Activated CD4-positive, CD25-positive, alpha-beta regulatory T cell treated with anti-CD3 and anti-CD28 coated beads, Interleukin-2, amount 50 U/mL, for 24 hours (primary cell): Measurements from ENCODE around the gene MYLK.

Source experiments
- ATAC-seq, 2 donors: fragments of 150-1000 bp; cut with Tn5 transposase; one replicate each; pipeline ENCODE4 v1.10.0; 2021; ENCODE audit warnings: mild to moderate bottlenecking in 1 of 2, moderate library complexity in 1 of 2

The MYLK gene

DNA sequence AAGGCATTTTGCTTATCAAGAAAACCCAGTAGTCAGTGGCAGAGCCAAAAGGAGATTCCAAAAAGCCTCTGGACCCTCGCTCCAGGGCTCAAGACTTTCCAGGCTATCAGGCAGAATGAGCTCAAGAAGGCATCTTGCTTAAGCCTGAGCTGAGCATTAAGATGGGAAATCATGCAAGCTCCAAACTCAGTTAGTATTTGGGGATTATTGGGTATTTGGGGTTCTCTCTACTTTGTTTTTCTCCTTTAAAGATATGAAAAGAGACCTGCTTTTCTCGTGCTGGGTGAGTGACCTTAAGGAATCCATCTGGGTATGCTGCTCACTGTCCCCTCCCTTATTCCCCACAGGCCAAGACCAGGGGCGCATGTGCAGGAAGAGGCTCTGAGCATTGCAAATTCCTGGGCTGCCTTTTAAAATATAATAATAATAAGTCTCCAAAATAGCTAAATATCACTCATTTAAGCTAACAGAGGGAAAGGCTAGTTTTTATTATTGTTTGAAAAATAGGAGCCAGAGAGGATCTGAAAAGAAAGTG is 223.9 kb downstream of the MYLK start:
- no peak for ATAC-seq

GRCh38 chr3:123658852-123659206 is 225.3 kb downstream of the MYLK start:
- ATAC-seq = no peak

DNA sequence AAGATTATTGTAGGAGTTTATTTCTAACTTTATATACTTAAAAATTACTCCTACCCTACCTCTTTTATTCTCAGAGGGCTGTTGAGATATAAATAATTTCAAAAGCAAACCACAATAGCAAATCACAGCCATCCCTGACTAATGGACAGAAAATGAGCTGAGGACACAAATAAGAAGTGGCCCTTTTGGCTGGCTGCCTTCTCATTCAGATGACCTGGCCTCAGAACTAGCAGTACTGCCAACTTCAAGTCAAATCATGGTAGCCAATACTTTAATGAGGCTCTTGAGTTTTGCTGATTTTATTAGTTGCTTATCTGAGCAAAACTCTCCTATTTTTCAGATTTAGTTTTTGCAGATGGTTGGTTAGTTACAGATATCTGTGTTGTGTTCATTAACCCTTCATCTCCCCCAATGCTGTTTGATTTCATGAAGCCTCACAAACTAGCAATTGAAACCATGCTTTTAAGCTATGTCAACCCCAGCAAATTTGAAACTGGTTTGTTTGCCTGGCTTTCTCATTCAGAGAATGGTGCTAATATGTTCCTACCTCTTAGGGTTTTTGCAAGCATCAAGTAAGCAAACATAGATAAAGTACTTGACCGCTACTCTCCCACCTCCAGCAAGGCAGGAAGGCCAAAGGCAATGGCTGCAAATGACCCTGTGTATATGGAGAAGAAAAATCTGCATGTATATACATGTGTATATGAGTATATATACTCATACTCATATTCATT is 225.8 kb downstream of the MYLK start:
- no peak for ATAC-seq

- ATAC-seq = no peak
Measured at GRCh38 chr3:123657568-123657967, 226.6 kb downstream of the MYLK start.

DNA sequence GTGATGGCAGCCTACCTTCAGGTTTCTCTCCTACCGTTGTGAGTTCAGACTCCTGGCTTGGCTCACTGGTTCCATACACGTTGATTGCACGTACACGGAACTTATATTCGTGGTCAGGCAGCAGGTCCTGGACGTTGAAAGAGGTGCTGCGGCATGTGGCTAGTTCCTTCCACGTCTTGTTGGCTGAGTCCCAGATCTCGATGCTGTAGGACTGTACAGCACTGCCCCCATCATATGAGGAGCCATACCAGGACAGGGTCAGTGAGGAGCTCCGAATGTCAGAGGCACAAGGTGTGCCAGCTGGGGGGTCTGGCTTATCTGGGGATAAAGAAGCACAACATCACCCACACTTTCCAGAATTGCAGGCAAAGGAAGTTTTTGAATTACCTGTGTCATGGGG is 227.0 kb downstream of the MYLK start:
- no peak for ATAC-seq

DNA sequence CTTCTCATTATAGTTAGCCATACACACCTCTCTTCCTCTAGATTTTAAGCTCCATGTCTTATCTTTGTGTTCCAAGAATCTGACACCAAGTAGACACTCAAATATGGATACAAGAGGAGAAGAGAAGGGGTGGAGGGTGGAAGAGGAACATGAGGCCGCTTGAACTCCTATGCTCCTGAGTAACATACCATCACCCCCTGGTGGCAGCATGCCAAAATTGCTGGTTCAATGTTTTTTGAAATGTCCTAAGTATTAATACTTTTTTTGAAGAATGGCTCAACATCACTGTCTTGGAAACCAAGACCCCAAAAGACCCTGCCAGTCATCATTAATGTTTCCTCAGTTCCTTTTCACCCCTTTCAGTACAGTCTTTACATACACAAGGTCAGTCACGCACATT is 227.4 kb downstream of the MYLK start:
- no peak for ATAC-seq

GRCh38 chr3:123656274-123656673 is 227.9 kb downstream of the MYLK start:
- no peak for ATAC-seq

GRCh38 chr3:123655400-123655799 is 228.7 kb downstream of the MYLK start:
- no peak for ATAC-seq

GRCh38 chr3:123653221-123653682 is 230.9 kb downstream of the MYLK start:
- ATAC-seq = no peak

- no peak for ATAC-seq
Measured at GRCh38 chr3:123652342-123652984, 231.7 kb downstream of the MYLK start.

- ATAC-seq = no peak
Measured at GRCh38 chr3:123651449-123652341, 232.4 kb downstream of the MYLK start.

DNA sequence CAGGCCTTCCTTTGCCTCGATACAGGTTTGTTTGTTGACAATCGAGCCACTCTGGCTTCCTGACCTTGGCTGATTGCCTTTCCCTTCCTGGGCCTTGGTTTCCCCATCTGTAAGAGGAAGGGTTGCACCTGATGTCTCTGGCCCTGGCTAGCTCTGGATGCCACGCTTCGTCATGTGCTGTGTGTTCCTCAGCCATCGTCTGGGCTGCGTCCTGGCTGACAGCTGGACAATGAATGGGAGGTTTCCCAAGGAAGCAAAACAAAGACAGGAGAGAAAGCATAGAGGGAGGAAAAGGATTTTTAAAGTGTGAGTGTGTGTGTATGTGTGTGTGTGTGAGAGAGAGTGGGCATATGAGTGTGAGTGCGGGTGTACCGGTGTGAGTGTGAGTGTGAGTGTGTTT is 234.0 kb downstream of the MYLK start:
- no peak for ATAC-seq

DNA sequence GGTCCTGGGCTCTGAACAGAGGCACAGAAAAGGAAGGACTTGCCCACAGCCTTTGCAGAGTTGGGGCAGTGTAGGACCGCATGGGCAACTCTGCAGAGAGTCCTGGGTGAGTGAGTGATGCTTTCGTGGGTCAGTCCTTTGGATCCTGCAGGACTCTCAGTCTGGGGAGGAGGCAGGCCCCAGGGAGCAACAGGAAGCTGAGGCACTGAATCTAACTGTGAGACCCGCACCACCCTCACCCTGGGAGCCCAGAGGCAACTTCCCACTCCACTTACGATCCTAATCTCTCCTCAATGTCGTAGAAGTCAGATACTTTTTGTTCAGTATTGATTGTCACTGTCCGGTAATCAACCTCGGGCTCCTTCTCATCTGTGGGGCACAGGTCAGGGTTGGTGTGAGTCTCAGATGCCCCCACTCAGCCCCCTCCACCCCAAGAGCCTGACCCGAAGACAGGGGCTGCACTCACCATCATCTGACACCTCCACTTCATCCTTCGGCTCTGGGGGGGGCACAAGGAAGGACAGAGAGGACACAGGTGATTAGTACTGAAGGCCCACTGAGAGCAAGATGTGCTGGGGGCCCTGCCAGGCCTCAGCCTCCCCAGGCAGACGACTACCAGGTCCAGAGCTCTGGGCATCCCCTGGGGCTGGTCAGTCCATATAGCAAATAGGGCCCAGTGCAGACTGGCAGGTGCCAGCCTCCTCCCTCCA is 235.3 kb downstream of the MYLK start:
- no peak for ATAC-seq

- no peak for ATAC-seq
Measured at GRCh38 chr3:123644358-123644757, 239.8 kb downstream of the MYLK start.

DNA sequence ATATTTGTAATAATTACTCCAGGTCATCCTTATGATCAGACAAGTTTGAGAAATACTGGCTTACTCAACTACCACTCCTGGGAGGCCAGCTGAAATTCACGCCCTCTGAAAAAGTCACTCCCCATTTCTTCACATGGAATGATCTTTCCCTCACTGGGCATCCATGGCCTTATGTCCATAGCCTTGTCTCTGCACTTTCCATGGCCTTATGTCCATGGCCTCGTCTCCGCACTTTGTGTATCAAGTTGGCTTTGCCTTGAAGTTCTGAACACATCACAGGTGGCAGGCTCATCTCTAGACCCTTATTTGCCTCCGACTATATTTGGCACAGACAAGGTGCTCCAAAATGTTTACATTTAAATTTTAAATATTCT is 241.2 kb downstream of the MYLK start:
- no peak for ATAC-seq

GRCh38 chr3:123642182-123642956 is 241.8 kb downstream of the MYLK start:
- peak in 1 of 2 donors; percentile 47 for ATAC-seq

DNA sequence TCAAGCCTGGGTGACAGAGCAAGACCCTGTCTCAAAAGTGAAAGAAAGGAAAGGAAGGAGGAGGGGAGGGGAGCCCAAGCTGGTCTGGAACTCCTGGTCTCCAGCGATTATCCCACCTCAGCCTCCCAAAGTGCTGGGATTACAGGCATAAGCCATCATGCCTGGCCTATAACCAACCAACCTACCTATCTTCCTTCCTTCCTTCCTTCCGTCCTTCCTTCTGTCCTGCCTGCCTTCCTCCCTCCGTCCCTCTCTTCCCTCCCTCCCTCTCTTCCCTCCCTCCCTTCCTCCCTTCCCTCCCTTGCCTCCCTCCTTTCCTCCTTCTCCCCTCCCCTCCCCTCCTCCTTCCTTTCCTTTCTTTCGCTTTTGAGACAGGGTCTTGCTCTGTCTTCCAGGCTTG is 242.6 kb downstream of the MYLK start:
- ATAC-seq = no peak

DNA sequence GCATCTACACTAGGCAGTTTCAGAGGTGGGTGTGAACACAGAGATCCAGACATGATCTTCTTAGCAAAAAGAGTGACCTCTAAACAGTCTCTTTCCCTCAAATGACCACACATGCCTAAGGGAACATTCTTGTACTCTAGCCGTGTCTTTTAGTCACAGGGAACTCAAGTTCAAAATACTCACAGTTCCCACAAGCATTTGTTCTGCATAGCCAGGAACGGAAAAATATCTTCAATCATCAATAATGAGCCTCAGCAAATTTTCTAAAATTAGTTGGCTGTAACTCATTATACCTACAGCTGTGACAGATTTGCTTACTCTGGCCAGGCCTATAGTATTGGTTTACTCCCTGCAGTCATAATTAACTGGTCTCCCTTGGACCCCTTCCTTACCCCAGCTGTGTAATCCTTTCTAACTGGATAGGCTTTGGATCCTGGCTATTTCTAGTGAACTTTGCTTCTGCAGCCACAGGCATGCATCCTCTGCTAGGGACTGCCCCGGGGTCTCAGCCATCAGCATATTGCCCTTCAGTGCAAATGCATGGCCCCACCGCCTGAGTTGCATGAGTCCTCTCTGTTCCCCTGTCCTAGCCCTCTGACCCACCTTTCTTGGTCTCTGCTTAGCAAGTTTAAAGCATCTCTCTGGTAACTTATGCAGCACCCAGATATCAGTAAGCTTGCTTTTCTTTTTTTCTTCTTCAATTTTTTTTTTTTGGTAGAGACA is 243.2 kb downstream of the MYLK start:
- no peak for ATAC-seq

DNA sequence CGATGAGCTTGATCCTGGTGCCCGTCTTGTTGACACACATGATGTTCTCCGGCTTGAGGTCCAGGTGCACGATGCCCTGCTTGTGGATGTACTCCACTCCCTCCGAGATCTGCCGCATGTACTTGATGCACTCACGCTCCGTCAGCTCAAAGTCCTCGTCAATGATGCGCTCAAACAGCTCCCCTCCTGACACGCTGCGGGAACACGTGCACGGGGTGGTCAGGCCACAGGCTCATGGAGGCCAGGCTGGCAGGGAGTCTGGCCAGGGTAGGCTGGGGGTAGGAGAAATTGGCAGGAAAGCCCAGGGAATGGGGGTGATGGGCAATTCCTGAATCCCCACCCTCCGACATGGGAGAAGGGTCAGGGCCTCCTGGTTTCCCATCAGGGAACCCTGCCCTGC is 243.8 kb downstream of the MYLK start:
- no peak for ATAC-seq

DNA sequence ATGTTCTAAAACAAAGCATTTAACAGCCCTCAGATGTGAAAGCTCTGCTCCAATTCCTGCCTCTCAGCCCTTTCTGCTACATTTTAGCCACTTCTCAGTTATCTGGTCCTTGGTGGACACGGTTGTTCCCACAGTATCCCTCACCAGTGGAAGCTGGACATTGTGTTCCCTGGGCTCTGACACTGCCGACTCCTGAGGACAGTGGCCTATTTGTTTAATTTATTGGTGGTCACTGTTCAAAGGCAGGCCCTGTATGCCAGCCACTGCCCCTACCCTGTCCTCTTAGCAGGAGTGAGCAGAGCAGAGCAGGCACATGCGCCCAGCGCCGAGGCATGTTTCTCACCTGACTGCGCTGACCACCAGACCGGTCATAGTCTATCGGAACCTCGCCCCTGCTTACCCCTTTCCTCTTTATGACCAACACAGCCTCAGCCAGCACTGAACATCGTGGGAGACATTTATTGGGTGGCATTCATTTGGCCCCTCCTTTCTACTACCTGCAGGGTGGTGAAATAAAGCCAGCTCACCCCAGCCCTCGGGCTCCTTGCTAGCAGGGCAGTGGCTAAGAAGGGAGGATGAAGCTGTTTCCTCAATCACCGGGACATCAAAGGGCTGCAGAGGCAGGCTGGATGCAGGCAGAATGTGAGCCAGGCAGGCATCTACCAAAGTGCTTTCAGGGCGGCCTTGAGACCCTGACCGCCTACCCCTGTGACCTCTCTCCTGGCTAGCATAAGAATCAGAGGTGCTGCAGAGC is 245.0 kb downstream of the MYLK start:
- no peak for ATAC-seq
